Prostate gland (tissue), 2 donors: Measurements from ENCODE around the gene TMEM107.

Experiments
- CTCF ChIP-seq, 4 experiments: fragments of 200-600 bp in 2 of 4; fragments of 450-650 bp in 2 of 4; sonication (generic) in 2 of 4; IDR thresholded peaks; 1 replicate in 3 of 4; 2 replicates in 1 of 4; pipeline ENCODE4 v1.5.1; 2016 to 2019; ENCODE audit warnings: antibody characterized with exemption in 4 of 4, mild to moderate bottlenecking in 2 of 4, moderate library complexity in 2 of 4
- POLR2A ChIP-seq: fragments of 450-650 bp; IDR thresholded peaks from one replicate; pipeline ENCODE4 v1.6.1; 2016; ENCODE audit warnings: antibody characterized with exemption, mild to moderate bottlenecking

- TF ChIP-seq CTCF (IDR thresholded peaks at IDR 0.05) (no peak), POLR2A (no peak)
Measured at GRCh38 chr17:8161289-8162232, 14.6 kb downstream of the TMEM107 start.
